K562 (cell line): ENCODE data around the gene CHST14. TPM values are rescaled to one million over a fixed set of nuclear protein-coding genes. Genes with fewer than 3 reads are reported as not detected.

ENCODE experiments used
- ARID1B ChIP-seq: fragments of 450-650 bp; IDR thresholded peaks from 2 replicates; pipeline ENCODE4 v1.6.1; 2016; ENCODE audit warnings: antibody characterized with exemption, mild to moderate bottlenecking, inconsistent platforms
- CCNT2 ChIP-seq: IDR thresholded peaks from 2 replicates; pipeline ENCODE4 v1.6.1; 2011; ENCODE audit warnings: borderline replicate concordance, low read depth, mild to moderate bottlenecking, moderate library complexity, mixed read lengths, low read length; ENCODE audit not compliant: insufficient read length; ENCODE audit errors: extremely low read depth
- DPF2 ChIP-seq: fragments of 450-650 bp; IDR thresholded peaks from 2 replicates; pipeline ENCODE4 v1.6.1; 2016
- KLF16 ChIP-seq: IDR thresholded peaks from 2 replicates; pipeline ENCODE4 v1.6.1; 2016; ENCODE audit warnings: antibody characterized with exemption
- NFE2 ChIP-seq: IDR thresholded peaks from 2 replicates; pipeline ENCODE4 v1.6.1; 2014; ENCODE audit warnings: antibody characterized with exemption, low read depth
- PHB ChIP-seq: fragments of 250-450 bp; sonication (Bioruptor Pico); IDR thresholded peaks from 2 replicates; pipeline ENCODE4 v1.5.0; 2021
- RB1 ChIP-seq: fragments of 450-650 bp; IDR thresholded peaks from 2 replicates; pipeline ENCODE4 v1.6.1; 2017; ENCODE audit warnings: low read depth, mild to moderate bottlenecking
- REST ChIP-seq, 2 experiments: fragments of 450-650 bp; formaldehyde crosslinking in 1 of 2; IDR thresholded peaks; 2 replicates each; pipeline versions ENCODE4 v1.4.0 to v1.6.1; 2014 to 2020; ENCODE audit warnings: mild to moderate bottlenecking in 2 of 2, borderline replicate concordance in 1 of 2, low read depth in 1 of 2
- SLC30A9 ChIP-seq: fragments of 250-450 bp; sonication (Bioruptor Pico); IDR thresholded peaks from 2 replicates; pipeline ENCODE4 v1.8.0; 2022; ENCODE audit warnings: mild to moderate bottlenecking, moderate library complexity
- TCF7L2 ChIP-seq: fragments of 150-350 bp; IDR thresholded peaks from 2 replicates; pipeline ENCODE4 v1.6.1; 2016; ENCODE audit warnings: low read depth, mild to moderate bottlenecking, low read length, moderate library complexity
- polyA plus RNA-seq, 8 experiments: library from polyadenylated mRNA; depleted of rRNA in 4 of 8; stranded (reverse) in 5 of 8; unstranded in 3 of 8; fragments of >200 nt; fragmentation: Nextera tagmentation in 2 of 8; fragmentation: Illumina TruSeq in 1 of 8; extraction: Ambion mirVana in 2 of 8; extraction: Trizol in 1 of 8; gene quantifications; 2 replicates each; pipeline versions ENCODE4 v1.2.1 to v1.2.3, GENCODE V29; 2011 to 2014; ENCODE audit warnings: inconsistent platforms in 1 of 8, missing spikeins in 1 of 8
- total RNA-seq, 7 experiments: library from RNA; depleted of rRNA in 6 of 7; stranded (reverse); fragments of >200 nt in 6 of 7; fragmentation: Illumina TruSeq in 2 of 7; extraction: Trizol in 2 of 7; gene quantifications; 2 replicates each; pipeline versions ENCODE4 v1.2.1 to v1.2.3, GENCODE V29; 2011 to 2021; ENCODE audit warnings: low replicate concordance in 1 of 7
- TF ChIP-seq, protein P1 (sequence below): sonication (generic); formaldehyde crosslinking; IDR thresholded peaks from 2 replicates; pipeline ENCODE4 v1.8.1; 2023; ENCODE audit warnings: mild to moderate bottlenecking, missing genetic modification reagents
- TF ChIP-seq, protein P2 (sequence below): IDR thresholded peaks from 2 replicates; pipeline ENCODE4 v1.6.1; 2011; ENCODE audit warnings: borderline replicate concordance, low read depth, mild to moderate bottlenecking, moderate library complexity, low read length; ENCODE audit not compliant: insufficient read depth, poor library complexity, severe bottlenecking
- TF ChIP-seq, protein P3 (sequence below): sonication (generic); formaldehyde crosslinking; IDR thresholded peaks from 2 replicates; pipeline ENCODE4 v1.9.0; 2022; ENCODE audit warnings: mild to moderate bottlenecking, missing genetic modification reagents

The CHST14 gene
- total and polyA plus RNA-seq, 9 of the 15 experiments (the other 6 are each of a cell fraction or from before 2014, with no cell fraction given): 1.6 to 12.1 (median 4.5) TPM

DNA sequence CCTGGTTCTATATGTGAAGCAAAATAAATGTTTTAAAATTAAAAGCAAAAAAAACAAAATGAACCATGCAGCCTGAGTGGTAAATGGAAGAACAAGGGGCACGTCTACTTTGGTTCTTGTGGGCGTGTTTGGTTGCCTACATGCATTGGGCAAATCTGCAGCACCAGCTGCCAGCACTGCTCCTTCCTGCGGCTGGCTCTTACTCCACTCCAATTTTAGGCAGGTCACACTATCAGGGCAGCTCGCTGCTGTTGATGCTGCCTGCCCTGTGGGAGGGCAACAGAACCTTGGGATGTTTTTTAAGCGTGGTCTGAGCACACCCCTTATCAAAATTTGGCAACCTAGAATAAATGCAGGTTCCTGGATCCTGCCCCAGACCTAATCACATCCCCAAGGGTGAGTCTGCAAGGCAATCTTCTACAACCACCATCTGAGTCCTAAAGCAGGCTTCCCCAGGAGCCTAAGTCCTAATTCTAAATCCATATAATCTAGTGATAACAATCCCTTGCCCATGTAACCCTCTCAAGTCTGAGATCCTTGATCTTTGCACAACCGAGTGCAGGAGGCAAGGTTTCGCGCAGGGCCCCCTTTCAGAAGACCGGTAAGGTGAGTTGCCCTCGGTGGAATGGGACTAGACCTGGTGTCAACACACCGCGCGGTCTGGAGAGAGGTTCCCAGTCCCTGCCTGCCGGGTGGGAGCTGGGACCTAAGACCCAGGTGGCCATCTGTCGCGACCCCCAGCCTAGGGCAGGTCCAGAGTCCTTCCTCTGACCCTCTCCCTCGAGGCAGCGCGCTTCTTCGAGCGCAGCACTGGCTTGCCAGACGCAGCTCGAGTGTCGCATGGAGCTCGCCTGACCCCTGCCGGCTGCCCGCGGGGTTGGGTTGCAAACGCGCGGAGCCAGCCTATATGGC is 49.3 kb upstream of the CHST14 start (continued):
- TF ChIP-seq REST (IDR thresholded peaks at IDR 0.05; ENCODE audit: borderline replicate concordance): peak; percentile 87
- no peak for TF ChIP-seq REST (CRISPR knock-in tag; IDR thresholded peaks at IDR 0.05; ENCODE audit: low read depth)
- peak; percentile 90; the same call in 1 of the 2 replicates for TF ChIP-seq RB1
- no peak for TF ChIP-seq PHB (CRISPR knock-in tag)
- no peak for TF ChIP-seq SLC30A9 (CRISPR knock-in tag)
- TF ChIP-seq, protein P1, sequence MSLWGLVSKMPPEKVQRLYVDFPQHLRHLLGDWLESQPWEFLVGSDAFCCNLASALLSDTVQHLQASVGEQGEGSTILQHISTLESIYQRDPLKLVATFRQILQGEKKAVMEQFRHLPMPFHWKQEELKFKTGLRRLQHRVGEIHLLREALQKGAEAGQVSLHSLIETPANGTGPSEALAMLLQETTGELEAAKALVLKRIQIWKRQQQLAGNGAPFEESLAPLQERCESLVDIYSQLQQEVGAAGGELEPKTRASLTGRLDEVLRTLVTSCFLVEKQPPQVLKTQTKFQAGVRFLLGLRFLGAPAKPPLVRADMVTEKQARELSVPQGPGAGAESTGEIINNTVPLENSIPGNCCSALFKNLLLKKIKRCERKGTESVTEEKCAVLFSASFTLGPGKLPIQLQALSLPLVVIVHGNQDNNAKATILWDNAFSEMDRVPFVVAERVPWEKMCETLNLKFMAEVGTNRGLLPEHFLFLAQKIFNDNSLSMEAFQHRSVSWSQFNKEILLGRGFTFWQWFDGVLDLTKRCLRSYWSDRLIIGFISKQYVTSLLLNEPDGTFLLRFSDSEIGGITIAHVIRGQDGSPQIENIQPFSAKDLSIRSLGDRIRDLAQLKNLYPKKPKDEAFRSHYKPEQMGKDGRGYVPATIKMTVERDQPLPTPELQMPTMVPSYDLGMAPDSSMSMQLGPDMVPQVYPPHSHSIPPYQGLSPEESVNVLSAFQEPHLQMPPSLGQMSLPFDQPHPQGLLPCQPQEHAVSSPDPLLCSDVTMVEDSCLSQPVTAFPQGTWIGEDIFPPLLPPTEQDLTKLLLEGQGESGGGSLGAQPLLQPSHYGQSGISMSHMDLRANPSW (CRISPR knock-in tag): no peak
- no peak for TF ChIP-seq NFE2
- no peak for TF ChIP-seq CCNT2
- TF ChIP-seq, protein P2, sequence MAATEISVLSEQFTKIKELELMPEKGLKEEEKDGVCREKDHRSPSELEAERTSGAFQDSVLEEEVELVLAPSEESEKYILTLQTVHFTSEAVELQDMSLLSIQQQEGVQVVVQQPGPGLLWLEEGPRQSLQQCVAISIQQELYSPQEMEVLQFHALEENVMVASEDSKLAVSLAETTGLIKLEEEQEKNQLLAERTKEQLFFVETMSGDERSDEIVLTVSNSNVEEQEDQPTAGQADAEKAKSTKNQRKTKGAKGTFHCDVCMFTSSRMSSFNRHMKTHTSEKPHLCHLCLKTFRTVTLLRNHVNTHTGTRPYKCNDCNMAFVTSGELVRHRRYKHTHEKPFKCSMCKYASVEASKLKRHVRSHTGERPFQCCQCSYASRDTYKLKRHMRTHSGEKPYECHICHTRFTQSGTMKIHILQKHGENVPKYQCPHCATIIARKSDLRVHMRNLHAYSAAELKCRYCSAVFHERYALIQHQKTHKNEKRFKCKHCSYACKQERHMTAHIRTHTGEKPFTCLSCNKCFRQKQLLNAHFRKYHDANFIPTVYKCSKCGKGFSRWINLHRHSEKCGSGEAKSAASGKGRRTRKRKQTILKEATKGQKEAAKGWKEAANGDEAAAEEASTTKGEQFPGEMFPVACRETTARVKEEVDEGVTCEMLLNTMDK: peak; percentile 34
- TF ChIP-seq DPF2: no peak
- TF ChIP-seq ARID1B: no peak
- TF ChIP-seq TCF7L2: no peak
- TF ChIP-seq KLF16: 0 out of 2 replicates have a peak, but pooled peaks have one; percentile 35
- TF ChIP-seq, protein P3, sequence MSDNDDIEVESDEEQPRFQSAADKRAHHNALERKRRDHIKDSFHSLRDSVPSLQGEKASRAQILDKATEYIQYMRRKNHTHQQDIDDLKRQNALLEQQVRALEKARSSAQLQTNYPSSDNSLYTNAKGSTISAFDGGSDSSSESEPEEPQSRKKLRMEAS: peak; percentile 65
